A673 (cell line): ENCODE results near the gene TOPAZ1. TPM values are rescaled to one million over a fixed set of nuclear protein-coding genes. Genes with fewer than 3 reads are reported as not detected.
A peak's percentile ranks its signal among the peaks of the same experiment; 100 is the strongest.

Experiments used
- BruUV-seq: library from RNA; stranded (reverse); fragments of 400-500 nt; replicated peaks from 2 replicates; lab custom pipeline; 2021; lab: Mats Ljungman, UMichigan
- CTCF ChIA-PET: fragments of 300-600 bp; sonication (Branson Sonifier 250); formaldehyde crosslinking; loops from one replicate; lab custom pipeline; 2022; ENCODE audit warnings: antibody characterized with exemption; lab: Charles Lee
- POLR2A ChIA-PET: fragments of 300-600 bp; sonication (Branson Sonifier 250); formaldehyde crosslinking; loops from one replicate; lab custom pipeline; 2022; ENCODE audit warnings: antibody characterized with exemption; ENCODE audit not compliant: low non-redundant PET; lab: Charles Lee
- DNase-seq: peaks from one replicate; pipeline ENCODE4 v3.0.0-alpha.2; 2015; ENCODE audit warnings: low spot score
- H3K27ac ChIP-seq: fragments of 200-600 bp; sonication (generic); 2 replicates; pipeline ENCODE4 v1.5.1; 2016; ENCODE audit warnings: mixed run types, low read depth, mild to moderate bottlenecking, mixed read lengths, antibody characterized with exemption, low read length; ENCODE audit not compliant: poor library complexity, severe bottlenecking
- H3K27me3 ChIP-seq: fragments of 200-600 bp; sonication (generic); replicated peaks from 2 replicates; pipeline ENCODE4 v1.6.1; 2017; ENCODE audit warnings: mixed run types, low read depth, mild to moderate bottlenecking, mixed read lengths, antibody characterized with exemption, low read length; ENCODE audit not compliant: insufficient read depth, poor library complexity
- H3K36me3 ChIP-seq: fragments of 200-600 bp; sonication (generic); 2 replicates; pipeline ENCODE4 v1.6.1; 2016; ENCODE audit warnings: mixed run types, mild to moderate bottlenecking, mixed read lengths, antibody characterized with exemption, low read length; ENCODE audit not compliant: insufficient read depth, poor library complexity, severe bottlenecking
- H3K4me1 ChIP-seq: fragments of 200-600 bp; sonication (generic); 2 replicates; pipeline ENCODE4 v1.6.1; 2017; ENCODE audit warnings: mixed run types, mild to moderate bottlenecking, mixed read lengths, antibody characterized with exemption, low read length; ENCODE audit not compliant: insufficient read depth, poor library complexity, severe bottlenecking
- H3K4me3 ChIP-seq: fragments of 200-600 bp; sonication (generic); 2 replicates; pipeline ENCODE4 v1.5.1; 2016; ENCODE audit warnings: low read depth, mixed run types, mild to moderate bottlenecking, mixed read lengths, low read length; ENCODE audit not compliant: poor library complexity, severe bottlenecking
- H3K9me3 ChIP-seq: fragments of 200-600 bp; sonication (generic); 2 replicates; pipeline ENCODE4 v1.6.1; 2016; ENCODE audit warnings: mixed run types, low read depth, mild to moderate bottlenecking, mixed read lengths, antibody characterized with exemption, low read length; ENCODE audit not compliant: poor library complexity, severe bottlenecking
- EZH2 ChIP-seq: fragments of 200-600 bp; sonication (generic); IDR thresholded peaks from 2 replicates; pipeline ENCODE4 v1.6.1; 2017; ENCODE audit warnings: borderline replicate concordance, low read depth, mild to moderate bottlenecking, mixed read lengths, antibody characterized with exemption, low read length; ENCODE audit not compliant: poor library complexity, severe bottlenecking
- intact Hi-C: fragments of 100-400 bp; cut with micrococcal nuclease; formaldehyde crosslinking; loops from one replicate; pipeline ENCODE4 v1.10.0; 2022; ENCODE audit not compliant: unreplicated experiment
- total RNA-seq: library from RNA; stranded (reverse); gene quantifications from 2 replicates; pipeline ENCODE4 v1.2.3, GENCODE V29; 2021
- TF ChIP-seq, protein P1 (sequence below): fragments of 300-800, 200-600 bp; sonication (generic); conservative IDR thresholded peaks from 2 replicates; pipeline ENCODE4 v1.5.1; 2017; ENCODE audit warnings: low read depth, mild to moderate bottlenecking, antibody characterized with exemption, low read length, moderate library complexity, mixed read lengths

TOPAZ1 gene
- total RNA-seq, 1 experiment from 2014 or later, result not detected

DNA sequence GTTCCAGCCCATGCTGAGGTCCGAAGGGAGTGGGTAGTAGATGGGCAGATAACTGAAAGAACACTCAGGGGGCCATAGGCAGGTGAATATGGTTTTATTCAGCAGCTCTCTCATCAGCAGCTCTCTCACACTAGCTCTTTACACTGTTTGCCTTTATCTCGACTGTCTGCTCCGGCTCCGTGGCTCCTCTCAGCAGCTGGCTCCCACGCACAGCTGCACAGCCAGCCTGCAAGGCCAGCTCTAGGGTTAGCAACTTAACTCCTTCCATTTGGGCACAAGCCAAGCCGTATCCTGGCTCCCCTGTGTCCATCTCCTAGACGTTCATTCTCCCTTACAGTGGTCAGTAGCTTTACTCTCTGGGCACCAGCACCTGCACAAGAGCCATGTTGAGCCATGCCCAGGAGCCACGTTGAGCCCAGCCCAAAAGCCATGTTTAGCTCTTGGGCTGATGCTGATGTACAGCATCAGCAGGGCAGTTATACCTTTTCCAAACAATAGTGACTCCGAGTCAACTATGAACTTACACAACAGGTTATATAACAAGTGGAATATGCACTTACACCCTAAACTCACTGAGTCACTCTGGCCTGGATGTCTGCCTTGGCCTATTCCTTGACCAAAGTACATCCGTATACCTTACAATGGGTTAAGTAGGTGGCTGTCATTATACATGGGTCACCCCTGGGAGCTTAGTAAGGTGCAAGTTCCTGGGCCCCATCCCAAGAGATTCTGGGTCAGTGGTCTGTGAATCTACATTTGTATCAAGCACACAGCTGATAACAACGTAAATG lies 34.6 kb upstream of the TOPAZ1 start:
- no TSS peak for BruUV-seq
- Histone ChIP-seq H3K4me3 (no peak overlapping the region), H3K27ac (no peak overlapping the region), H3K27me3 (no peaks in the 10 kb centered on the region), H3K9me3 (no peaks in the 10 kb centered on the region), H3K4me1 (no peaks in the 10 kb centered on the region), H3K36me3 (no peaks in the 10 kb centered on the region)
- DNase-seq, result no peak
- TF ChIP-seq, protein P1, sequence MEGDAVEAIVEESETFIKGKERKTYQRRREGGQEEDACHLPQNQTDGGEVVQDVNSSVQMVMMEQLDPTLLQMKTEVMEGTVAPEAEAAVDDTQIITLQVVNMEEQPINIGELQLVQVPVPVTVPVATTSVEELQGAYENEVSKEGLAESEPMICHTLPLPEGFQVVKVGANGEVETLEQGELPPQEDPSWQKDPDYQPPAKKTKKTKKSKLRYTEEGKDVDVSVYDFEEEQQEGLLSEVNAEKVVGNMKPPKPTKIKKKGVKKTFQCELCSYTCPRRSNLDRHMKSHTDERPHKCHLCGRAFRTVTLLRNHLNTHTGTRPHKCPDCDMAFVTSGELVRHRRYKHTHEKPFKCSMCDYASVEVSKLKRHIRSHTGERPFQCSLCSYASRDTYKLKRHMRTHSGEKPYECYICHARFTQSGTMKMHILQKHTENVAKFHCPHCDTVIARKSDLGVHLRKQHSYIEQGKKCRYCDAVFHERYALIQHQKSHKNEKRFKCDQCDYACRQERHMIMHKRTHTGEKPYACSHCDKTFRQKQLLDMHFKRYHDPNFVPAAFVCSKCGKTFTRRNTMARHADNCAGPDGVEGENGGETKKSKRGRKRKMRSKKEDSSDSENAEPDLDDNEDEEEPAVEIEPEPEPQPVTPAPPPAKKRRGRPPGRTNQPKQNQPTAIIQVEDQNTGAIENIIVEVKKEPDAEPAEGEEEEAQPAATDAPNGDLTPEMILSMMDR, result no peak
- no peak for TF ChIP-seq EZH2
- ChIA-PET POLR2A (no interaction called here), CTCF (interaction anchor here (0.6 kb wide), 1 partner anchor 8 kb away, joined by 3 read pairs; no protein-coding TSS in a partner anchor)
- intact Hi-C loops, result no loop called here

GRCh38 chr3:44208086-44208485 lies 33.6 kb upstream of the TOPAZ1 start:
- Histone ChIP-seq H3K9me3 (no peaks in the 10 kb centered on the region), H3K4me1 (no peaks in the 10 kb centered on the region), H3K27me3 (no peaks in the 10 kb centered on the region), H3K36me3 (no peaks in the 10 kb centered on the region), H3K4me3 (no peak overlapping the region), H3K27ac (no peak overlapping the region)
- CTCF ChIA-PET, result no interaction called here
- TF ChIP-seq, protein P1, result no peak
- BruUV-seq, result no TSS peak
- intact Hi-C loops, result no loop called here
- POLR2A ChIA-PET, result no interaction called here
- DNase-seq, result peak; percentile 19

DNA sequence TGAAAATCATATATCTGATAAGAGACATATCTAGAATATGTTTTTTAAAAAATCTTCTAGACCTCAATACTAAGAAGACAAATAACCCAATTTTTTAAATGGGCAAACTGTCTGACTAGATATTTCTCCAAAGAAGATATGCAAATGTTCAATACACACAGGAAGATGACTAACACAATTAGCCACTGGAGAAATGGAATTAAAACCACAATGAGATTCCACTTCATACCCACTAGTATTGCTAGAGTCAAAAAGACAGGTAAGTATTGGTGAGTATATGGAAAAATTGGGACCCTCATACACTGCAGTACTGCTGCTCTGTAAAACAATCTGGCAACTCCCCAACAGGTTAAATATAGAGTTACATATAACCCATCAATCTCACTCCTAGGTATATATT lies 33.1 kb upstream of the TOPAZ1 start:
- ChIA-PET CTCF (no interaction called here), POLR2A (no interaction called here)
- DNase-seq, result peak; percentile 4
- no peak overlapping the region for H3K4me3 ChIP-seq
- H3K27ac ChIP-seq, result no peak overlapping the region
- H3K27me3 ChIP-seq, result no peaks in the 10 kb centered on the region
- no TSS peak for BruUV-seq
- intact Hi-C loops, result no loop called here
- no peaks in the 10 kb centered on the region for H3K9me3 ChIP-seq
- no peaks in the 10 kb centered on the region for H3K4me1 ChIP-seq
- H3K36me3 ChIP-seq, result no peaks in the 10 kb centered on the region
- TF ChIP-seq, protein P1, result no peak
- no peak for TF ChIP-seq EZH2
